Neural cell (in vitro differentiated cells): ENCODE measurements around the gene NRG2.

Source experiments
- CTCF ChIP-seq: fragments of 450-650 bp; IDR thresholded peaks from 2 replicates; pipeline ENCODE4 v1.5.1; 2014; ENCODE audit warnings: antibody characterized with exemption, mild to moderate bottlenecking, moderate library complexity; ENCODE audit not compliant: poor library complexity, severe bottlenecking
- EZH2 ChIP-seq: fragments of 200-600, 300-800 bp; shearing (Covaris generic), sonication (generic); IDR thresholded peaks from 2 replicates; pipeline ENCODE4 v1.6.1; 2014; ENCODE audit warnings: antibody characterized with exemption, low read length, borderline replicate concordance, mild to moderate bottlenecking; ENCODE audit not compliant: insufficient read depth, poor library complexity, severe bottlenecking
- POLR2AphosphoS5 ChIP-seq: IDR thresholded peaks from 2 replicates; pipeline ENCODE4 v1.6.1; 2012

GRCh38 chr5:139951296-139951924, 91.7 kb downstream of the NRG2 start:
- TF ChIP-seq EZH2 (no peak), POLR2AphosphoS5 (no peak), CTCF (no peak)
